HG03196 (cell line): ENCODE measurements around the gene BACH2.
"Not testable (repeated sequence)": the region's sequence is repeated elsewhere in the genome, so short reads cannot be mapped to it uniquely, and the experiment has no call there.

Source experiments
- ATAC-seq: cut with Tn5 transposase; IDR thresholded peaks from one replicate; pipeline ENCODE4 v1.9.1; 2021; ENCODE audit not compliant: unreplicated experiment

BACH2 gene

GRCh38 chr6:89979481-89980119 lies 317.0 kb downstream of the BACH2 start:
- no peak for ATAC-seq

GRCh38 chr6:89978749-89979145 lies 317.9 kb downstream of the BACH2 start:
- no peak for ATAC-seq

- ATAC-seq: no peak
These were observed 318.6 kb downstream of the BACH2 start for GRCh38 chr6:89977808-89978748.

GRCh38 chr6:89976694-89977020 lies 320.0 kb downstream of the BACH2 start:
- ATAC-seq: no peak

- no peak for ATAC-seq
These were observed 320.5 kb downstream of the BACH2 start for GRCh38 chr6:89975991-89976693.

- ATAC-seq: no peak
These were observed 321.3 kb downstream of the BACH2 start for GRCh38 chr6:89975366-89975765.

- no peak for ATAC-seq
These were observed 321.8 kb downstream of the BACH2 start for GRCh38 chr6:89974834-89975233.

- ATAC-seq: no peak
These were observed 324.6 kb downstream of the BACH2 start for GRCh38 chr6:89972025-89972381.

- ATAC-seq: not testable (repeated sequence)
These were observed 325.2 kb downstream of the BACH2 start for GRCh38 chr6:89971338-89972024.

- no peak for ATAC-seq
These were observed 325.9 kb downstream of the BACH2 start for GRCh38 chr6:89970609-89971337.

GRCh38 chr6:89970072-89970471 lies 326.6 kb downstream of the BACH2 start:
- no peak for ATAC-seq

GRCh38 chr6:89966913-89967312 lies 329.7 kb downstream of the BACH2 start:
- ATAC-seq: no peak

GRCh38 chr6:89966228-89966544 lies 330.5 kb downstream of the BACH2 start:
- no peak for ATAC-seq

- no peak for ATAC-seq
These were observed 331.0 kb downstream of the BACH2 start for GRCh38 chr6:89965441-89966227.

- no peak for ATAC-seq
These were observed 333.3 kb downstream of the BACH2 start for GRCh38 chr6:89963391-89963790.

- no peak for ATAC-seq
These were observed 335.2 kb downstream of the BACH2 start for GRCh38 chr6:89961481-89961880.

GRCh38 chr6:89959883-89960282 lies 336.8 kb downstream of the BACH2 start:
- no peak for ATAC-seq

GRCh38 chr6:89956182-89956581 lies 340.5 kb downstream of the BACH2 start:
- no peak for ATAC-seq

GRCh38 chr6:89955364-89955763 lies 341.3 kb downstream of the BACH2 start:
- no peak for ATAC-seq

GRCh38 chr6:89954721-89955148 lies 341.9 kb downstream of the BACH2 start:
- no peak for ATAC-seq
